Panc1 (cell line): Measurements from ENCODE around the gene AGBL1. TPM values are rescaled to one million over a fixed set of nuclear protein-coding genes. Genes with fewer than 3 reads are reported as not detected.

Source experiments
- ATAC-seq: fragments of 200-7000 bp; cut with Tn5 transposase; 2 replicates; pipeline ENCODE4 v1.9.1; 2020; ENCODE audit warnings: mild to moderate bottlenecking, moderate library complexity
- BruUV-seq: library from RNA; stranded (reverse); fragments of 400-500 nt; replicated peaks from 2 replicates; lab custom pipeline; 2021; lab: Mats Ljungman, UMichigan
- CTCF ChIA-PET: fragments of 300-600 bp; sonication (Branson Sonifier 250); formaldehyde crosslinking; loops from one replicate; lab custom pipeline; 2022; ENCODE audit warnings: antibody characterized with exemption; lab: Charles Lee
- POLR2A ChIA-PET: fragments of 300-600 bp; sonication (Branson Sonifier 250); formaldehyde crosslinking; loops from one replicate; lab custom pipeline; 2022; ENCODE audit warnings: antibody characterized with exemption; lab: Charles Lee
- DNase-seq: peaks from one replicate; pipeline ENCODE4 v3.0.0-alpha.2; 2010; ENCODE audit warnings: low read depth, low spot score
- H3K27ac ChIP-seq: 2 replicates; pipeline ENCODE4 v1.5.1; 2011; ENCODE audit warnings: mild to moderate bottlenecking, low read length, inconsistent platforms
- H3K27me3 ChIP-seq: fragments of 200-500 bp; sonication (Bioruptor generic); 2 replicates; pipeline ENCODE4 v1.6.0; 2014; ENCODE audit warnings: low read length, inconsistent platforms; ENCODE audit not compliant: control insufficient read depth, insufficient read depth
- H3K36me3 ChIP-seq: fragments of 200-500 bp; sonication (Bioruptor generic); 2 replicates; pipeline ENCODE4 v1.5.1; 2014; ENCODE audit warnings: inconsistent platforms, mild to moderate bottlenecking, low read length, moderate library complexity; ENCODE audit not compliant: control insufficient read depth, insufficient read depth
- H3K4me1 ChIP-seq: 2 replicates; pipeline ENCODE4 v1.5.1; 2011; ENCODE audit warnings: inconsistent platforms, mild to moderate bottlenecking, low read length, moderate library complexity; ENCODE audit not compliant: control insufficient read depth, insufficient read depth
- H3K4me3 ChIP-seq, 2 experiments: 2 replicates each; pipeline ENCODE4 v1.5.1; 2011 to 2012; ENCODE audit warnings: low read depth in 2 of 2, low read length in 2 of 2, mild to moderate bottlenecking in 2 of 2, inconsistent platforms in 1 of 2, moderate library complexity in 1 of 2
- H3K9me3 ChIP-seq: fragments of 200-500 bp; sonication (Bioruptor generic); 2 replicates; pipeline ENCODE4 v1.5.1; 2014; ENCODE audit warnings: low read depth, mild to moderate bottlenecking, inconsistent platforms, low read length, moderate library complexity; ENCODE audit not compliant: control insufficient read depth, insufficient read depth
- CTCF ChIP-seq: fragments of 450-650 bp; IDR thresholded peaks from 2 replicates; pipeline ENCODE4 v1.5.1; 2017; ENCODE audit warnings: mild to moderate bottlenecking
- POLR2AphosphoS5 ChIP-seq: IDR thresholded peaks from 2 replicates; pipeline ENCODE4 v1.6.1; 2012; ENCODE audit warnings: mild to moderate bottlenecking, low read depth, low read length, moderate library complexity
- REST ChIP-seq, 2 experiments: IDR thresholded peaks; 2 replicates each; pipeline ENCODE4 v1.6.1; 2011 to 2012; ENCODE audit warnings: low read depth in 2 of 2, control low read depth in 1 of 2, low read length in 1 of 2, mild to moderate bottlenecking in 1 of 2, moderate library complexity in 1 of 2; ENCODE audit not compliant: insufficient read depth in 1 of 2
- SIN3A ChIP-seq: IDR thresholded peaks from 2 replicates; pipeline ENCODE4 v1.6.1; 2012; ENCODE audit warnings: low read depth, mild to moderate bottlenecking, low read length, moderate library complexity, borderline replicate concordance; ENCODE audit not compliant: insufficient read depth
- TCF7L2 ChIP-seq: IDR thresholded peaks from 2 replicates; pipeline ENCODE4 v1.6.1; 2011; ENCODE audit warnings: mild to moderate bottlenecking, low read depth, low read length, inconsistent platforms
- in situ Hi-C: cut with HindIII; loops from 2 replicates; pipeline ENCODE4 v1.10.0; 2016; ENCODE audit warnings: low sequenced_read_pairs, low pct_unique_long_range_greater_than_20kb
- intact Hi-C: fragments of 100-400 bp; cut with micrococcal nuclease; formaldehyde crosslinking; loops from one replicate; pipeline ENCODE4 v1.10.0; 2022; ENCODE audit not compliant: unreplicated experiment
- total RNA-seq: library from RNA; stranded (reverse); gene quantifications from one replicate; pipeline ENCODE4 v1.2.1, GENCODE V29; 2021; ENCODE audit not compliant: unreplicated experiment

AGBL1 gene
- total RNA-seq, 1 experiment from 2014 or later, result not detected

GRCh38 chr15:86311568-86312280 lies 232.1 kb downstream of the AGBL1 start:
- Histone ChIP-seq H3K9me3 (no peaks in the 10 kb centered on the region), H3K27me3 (no peaks in the 10 kb centered on the region), H3K27ac (no peak overlapping the region), H3K4me1 (no peaks in the 10 kb centered on the region), H3K36me3 (no peaks in the 10 kb centered on the region), H3K4me3 (no peak overlapping the region)
- ChIA-PET CTCF (no interaction called here), POLR2A (no interaction called here)
- in situ Hi-C loops, result no loop called here
- intact Hi-C loops, result no loop called here
- DNase-seq (no peak), ATAC-seq (no peak)
- BruUV-seq, result no TSS peak
- TF ChIP-seq SIN3A, result no peak
- no peak for TF ChIP-seq CTCF
- no peak for TF ChIP-seq REST (IDR thresholded peaks at IDR 0.05; ENCODE audit: insufficient read depth in 1 of 2, low read depth in 2 of 2, low read length in 1 of 2)
- TF ChIP-seq POLR2AphosphoS5, result no peak
- no peak for TF ChIP-seq TCF7L2

- no peak for DNase-seq
- no peak for ATAC-seq
- H3K4me1 ChIP-seq, result no peaks in the 10 kb centered on the region
- no peaks in the 10 kb centered on the region for H3K9me3 ChIP-seq
- BruUV-seq, result no TSS peak
- ChIA-PET POLR2A (no interaction called here), CTCF (no interaction called here)
- no peaks in the 10 kb centered on the region for H3K27me3 ChIP-seq
- H3K36me3 ChIP-seq, result no peaks in the 10 kb centered on the region
- intact Hi-C loops (no loop called here), in situ Hi-C loops (no loop called here)
- TF ChIP-seq POLR2AphosphoS5 (no peak), REST (IDR thresholded peaks at IDR 0.05; ENCODE audit: insufficient read depth in 1 of 2, low read depth in 2 of 2, low read length in 1 of 2) (no peak), CTCF (no peak), TCF7L2 (no peak), SIN3A (no peak)
- no peak overlapping the region for H3K27ac ChIP-seq
- H3K4me3 ChIP-seq, result no peak overlapping the region
Observed at GRCh38 chr15:86312486-86312885, 232.8 kb downstream of the AGBL1 start.
